Thymus (tissue), 2 donors: ENCODE results near the gene C6orf136. TPM values are rescaled to one million over a fixed set of nuclear protein-coding genes. Genes with fewer than 3 reads are reported as not detected.

Experiments
- polyA plus RNA-seq: library from polyadenylated mRNA; stranded (reverse); fragments of 200-250 nt; gene quantifications from one replicate; pipeline ENCODE4 v1.2.3, GENCODE V29; 2013
- total RNA-seq: library from RNA; stranded (reverse); fragments of 120-200 nt; gene quantifications from one replicate; pipeline ENCODE4 v1.2.4, GENCODE V29; 2013
- donor health status: healthy.

Gene C6orf136
- total and polyA plus RNA-seq, 2 donors: 9.5 to 24.0 TPM

Other genes starting within 250 kb of the C6orf136 start
- gene HLA-E, start 157.6 kb upstream of the C6orf136 start, total RNA-seq: 303 TPM
- gene HLA-E, start 157.6 kb upstream of the C6orf136 start, polyA plus RNA-seq: 531 TPM
- 46.4 TPM for gene GNL1, start 90.6 kb upstream of the C6orf136 start, total RNA-seq
- gene GNL1, start 90.6 kb upstream of the C6orf136 start, polyA plus RNA-seq: 78.8 TPM
- gene PRR3, start 89.8 kb upstream of the C6orf136 start, total RNA-seq: 13.0 TPM
- gene PRR3, start 89.8 kb upstream of the C6orf136 start, polyA plus RNA-seq: 16.7 TPM
- gene ABCF1, start 75.7 kb upstream of the C6orf136 start, total RNA-seq: 33.9 TPM
- 23.5 TPM for gene ABCF1, start 75.7 kb upstream of the C6orf136 start, polyA plus RNA-seq
- gene PPP1R10, start 29.9 kb upstream of the C6orf136 start, total RNA-seq: 37.8 TPM
- 24.9 TPM for gene PPP1R10, start 29.9 kb upstream of the C6orf136 start, polyA plus RNA-seq
- gene MRPS18B, start 29.3 kb upstream of the C6orf136 start, total RNA-seq: 47.9 TPM
- 48.9 TPM for gene MRPS18B, start 29.3 kb upstream of the C6orf136 start, polyA plus RNA-seq
- gene ATAT1, start 20.3 kb upstream of the C6orf136 start, total RNA-seq: 2.9 TPM
- gene ATAT1, start 20.3 kb upstream of the C6orf136 start, polyA plus RNA-seq: 7.5 TPM
- 29.9 TPM for gene DHX16, start 25.9 kb downstream of the C6orf136 start, total RNA-seq
- 48.0 TPM for gene DHX16, start 25.9 kb downstream of the C6orf136 start, polyA plus RNA-seq
- 47.6 TPM for gene PPP1R18, start 39.5 kb downstream of the C6orf136 start, total RNA-seq
- 115 TPM for gene PPP1R18, start 39.5 kb downstream of the C6orf136 start, polyA plus RNA-seq
- gene NRM, start 43.9 kb downstream of the C6orf136 start, total RNA-seq: 6.5 TPM
- gene NRM, start 43.9 kb downstream of the C6orf136 start, polyA plus RNA-seq: 10.4 TPM
- gene MDC1, start 70.1 kb downstream of the C6orf136 start, total RNA-seq: 7.6 TPM
- gene MDC1, start 70.1 kb downstream of the C6orf136 start, polyA plus RNA-seq: 21.6 TPM
- 691 TPM for gene TUBB, start 73.2 kb downstream of the C6orf136 start, total RNA-seq
- 137 TPM for gene TUBB, start 73.2 kb downstream of the C6orf136 start, polyA plus RNA-seq
- gene FLOT1, start 95.6 kb downstream of the C6orf136 start, total RNA-seq: 67.1 TPM
- 157 TPM for gene FLOT1, start 95.6 kb downstream of the C6orf136 start, polyA plus RNA-seq
- 17.9 TPM for gene IER3, start 97.4 kb downstream of the C6orf136 start, total RNA-seq
- 39.7 TPM for gene IER3, start 97.4 kb downstream of the C6orf136 start, polyA plus RNA-seq
- 39.6 TPM for gene DDR1, start 237.4 kb downstream of the C6orf136 start, total RNA-seq
- gene DDR1, start 237.4 kb downstream of the C6orf136 start, polyA plus RNA-seq: 65.9 TPM